ENCODE measurements around the gene SCFD2. TPM values are rescaled to one million over a fixed set of nuclear protein-coding genes. Genes with fewer than 3 reads are reported as not detected.
"Not testable (repeated sequence)": the region's sequence is repeated elsewhere in the genome, so short reads cannot be mapped to it uniquely, and the experiment has no call there.

Gene SCFD2
- total RNA-seq, 2 experiments from 2014 or later = 21.6 to 22.5 TPM

GRCh38 chr4:53060278-53060677 is 305.6 kb downstream of the SCFD2 start:
- ChIA-PET POLR2A (no interaction called here), CTCF (no interaction called here)
- H3K27me3 Mint-ChIP-seq = no peaks in the 10 kb centered on the region
- no peak overlapping the region for H3K27ac Mint-ChIP-seq
- H3K4me3 Mint-ChIP-seq = no peak overlapping the region
- DNase-seq (no peak), ATAC-seq (no peak)
- H3K9me3 Mint-ChIP-seq (ENCODE audit: low read depth) = peaks cover 6% of the 10 kb centered on the region
- H3K4me1 Mint-ChIP-seq = no peaks in the 10 kb centered on the region
- peaks cover 7% of the 10 kb centered on the region for H3K36me3 Mint-ChIP-seq (ENCODE audit: low read depth)
- intact Hi-C loops (cut with DNase I, micrococcal nuclease) = no loop called here

GRCh38 chr4:53059871-53060270 is 306.0 kb downstream of the SCFD2 start:
- POLR2A ChIA-PET = no interaction called here
- ATAC-seq (no peak), DNase-seq (no peak)
- peaks cover 7% of the 10 kb centered on the region for H3K36me3 Mint-ChIP-seq (ENCODE audit: low read depth)
- H3K4me1 Mint-ChIP-seq = no peaks in the 10 kb centered on the region
- no peak overlapping the region for H3K27ac Mint-ChIP-seq
- H3K4me3 Mint-ChIP-seq = no peak overlapping the region
- CTCF ChIA-PET = no interaction called here
- intact Hi-C loops (cut with DNase I, micrococcal nuclease) = no loop called here
- no peaks in the 10 kb centered on the region for H3K27me3 Mint-ChIP-seq
- H3K9me3 Mint-ChIP-seq (ENCODE audit: low read depth) = peaks cover 6% of the 10 kb centered on the region

- Mint-ChIP-seq H3K4me3 (no peak overlapping the region), H3K9me3 (ENCODE audit: low read depth) (peaks cover 6% of the 10 kb centered on the region)
These were observed 306.6 kb downstream of the SCFD2 start for GRCh38 chr4:53059256-53059655.

GRCh38 chr4:53057679-53058078 is 308.2 kb downstream of the SCFD2 start:
- Mint-ChIP-seq H3K36me3 (ENCODE audit: low read depth) (peaks cover 7% of the 10 kb centered on the region), H3K9me3 (ENCODE audit: low read depth) (peaks cover 6% of the 10 kb centered on the region), H3K4me1 (no peaks in the 10 kb centered on the region), H3K27me3 (no peaks in the 10 kb centered on the region), H3K27ac (no peak overlapping the region), H3K4me3 (no peak overlapping the region)
- ATAC-seq (no peak), DNase-seq (no peak)
- CTCF ChIA-PET = interaction anchor here (1.9 kb wide), 1 partner anchor 13 kb away, joined by 5 read pairs; no protein-coding TSS in a partner anchor
- POLR2A ChIA-PET = no interaction called here
- intact Hi-C loops (cut with DNase I, micrococcal nuclease) = no loop called here

More at GRCh38 chr4:53059256-53059655, 306.6 kb downstream of the SCFD2 start:
- no peak overlapping the region for H3K27ac Mint-ChIP-seq
- no peaks in the 10 kb centered on the region for H3K27me3 Mint-ChIP-seq
- ChIA-PET POLR2A (no interaction called here), CTCF (interaction anchor here (1.9 kb wide), 1 partner anchor 11 kb away, joined by 5 read pairs; no protein-coding TSS in a partner anchor)
- ATAC-seq = no peak
- H3K36me3 Mint-ChIP-seq (ENCODE audit: low read depth) = peaks cover 7% of the 10 kb centered on the region
- H3K4me1 Mint-ChIP-seq = no peaks in the 10 kb centered on the region
- DNase-seq = no peak
- intact Hi-C loops (cut with DNase I, micrococcal nuclease) = no loop called here

- H3K27ac Mint-ChIP-seq; POLR2A ChIA-PET; H3K4me1 Mint-ChIP-seq; DNase-seq; H3K27me3 Mint-ChIP-seq; H3K9me3 Mint-ChIP-seq (ENCODE audit: low read depth); CTCF ChIA-PET; intact Hi-C loops (cut with DNase I, micrococcal nuclease); H3K4me3 Mint-ChIP-seq; ATAC-seq; H3K36me3 Mint-ChIP-seq (ENCODE audit: low read depth): not testable (repeated sequence)
These were observed 308.8 kb downstream of the SCFD2 start for GRCh38 chr4:53057108-53057507.

- intact Hi-C loops (cut with DNase I, micrococcal nuclease) = no loop called here
- no peak overlapping the region for H3K4me3 Mint-ChIP-seq
- no peaks in the 10 kb centered on the region for H3K27me3 Mint-ChIP-seq
- H3K36me3 Mint-ChIP-seq (ENCODE audit: low read depth) = peaks cover 7% of the 10 kb centered on the region
- ATAC-seq = no peak
- H3K27ac Mint-ChIP-seq = no peak overlapping the region
- peaks cover 6% of the 10 kb centered on the region for H3K9me3 Mint-ChIP-seq (ENCODE audit: low read depth)
- no peaks in the 10 kb centered on the region for H3K4me1 Mint-ChIP-seq
- CTCF ChIA-PET = interaction anchor here (0.7 kb wide), 1 partner anchor 34 kb away, joined by 6 read pairs; no protein-coding TSS in a partner anchor
- no peak for DNase-seq
- POLR2A ChIA-PET = no interaction called here
These were observed 310.0 kb downstream of the SCFD2 start for GRCh38 chr4:53055716-53056403.

- ATAC-seq (no peak), DNase-seq (no peak)
- Mint-ChIP-seq H3K9me3 (ENCODE audit: low read depth) (peaks cover 6% of the 10 kb centered on the region), H3K4me1 (no peaks in the 10 kb centered on the region), H3K27me3 (no peaks in the 10 kb centered on the region), H3K36me3 (ENCODE audit: low read depth) (peaks cover 8% of the 10 kb centered on the region), H3K4me3 (no peak overlapping the region), H3K27ac (no peak overlapping the region)
- intact Hi-C loops (cut with DNase I, micrococcal nuclease) = no loop called here
- ChIA-PET POLR2A (no interaction called here), CTCF (interaction anchor here (0.7 kb wide), 1 partner anchor 34 kb away, joined by 6 read pairs; no protein-coding TSS in a partner anchor)
These were observed 310.6 kb downstream of the SCFD2 start for GRCh38 chr4:53055274-53055673.

GRCh38 chr4:53050361-53050774 is 315.5 kb downstream of the SCFD2 start:
- intact Hi-C loops (cut with DNase I, micrococcal nuclease) = no loop called here
- Mint-ChIP-seq H3K36me3 (ENCODE audit: low read depth) (peaks cover 2% of the 10 kb centered on the region), H3K27ac (no peak overlapping the region), H3K4me3 (no peak overlapping the region), H3K4me1 (no peaks in the 10 kb centered on the region), H3K27me3 (no peaks in the 10 kb centered on the region), H3K9me3 (ENCODE audit: low read depth) (no peaks in the 10 kb centered on the region)
- POLR2A ChIA-PET = no interaction called here
- CTCF ChIA-PET = no interaction called here
- ATAC-seq (no peak), DNase-seq (no peak)

- intact Hi-C loops (cut with DNase I, micrococcal nuclease) = no loop called here
- Mint-ChIP-seq H3K27me3 (no peaks in the 10 kb centered on the region), H3K36me3 (ENCODE audit: low read depth) (peaks cover 2% of the 10 kb centered on the region), H3K4me1 (no peaks in the 10 kb centered on the region), H3K4me3 (no peak overlapping the region), H3K27ac (no peak overlapping the region), H3K9me3 (ENCODE audit: low read depth) (no peaks in the 10 kb centered on the region)
- ATAC-seq (no peak), DNase-seq (no peak)
- ChIA-PET CTCF (no interaction called here), POLR2A (no interaction called here)
These were observed 316.3 kb downstream of the SCFD2 start for GRCh38 chr4:53049528-53049927.

GRCh38 chr4:53044651-53044960 is 321.3 kb downstream of the SCFD2 start:
- Mint-ChIP-seq H3K9me3 (ENCODE audit: low read depth) (no peaks in the 10 kb centered on the region), H3K36me3 (ENCODE audit: low read depth) (no peaks in the 10 kb centered on the region), H3K4me3 (no peak overlapping the region), H3K27me3 (no peaks in the 10 kb centered on the region), H3K4me1 (no peaks in the 10 kb centered on the region), H3K27ac (no peak overlapping the region)
- ChIA-PET POLR2A (no interaction called here), CTCF (interaction anchor here (1.8 kb wide), 1 partner anchor 25 kb away, joined by 3 read pairs; no protein-coding TSS in a partner anchor)
- ATAC-seq = no peak
- intact Hi-C loops (cut with DNase I, micrococcal nuclease) = no loop called here
- DNase-seq = no peak

- Mint-ChIP-seq H3K27ac (no peak overlapping the region), H3K4me3 (no peak overlapping the region)
- POLR2A ChIA-PET = no interaction called here
These were observed 321.8 kb downstream of the SCFD2 start for GRCh38 chr4:53043891-53044650.

GRCh38 chr4:53043055-53043454 is 322.8 kb downstream of the SCFD2 start:
- Mint-ChIP-seq H3K27ac (no peak overlapping the region), H3K9me3 (ENCODE audit: low read depth) (no peaks in the 10 kb centered on the region), H3K27me3 (no peaks in the 10 kb centered on the region), H3K36me3 (ENCODE audit: low read depth) (no peaks in the 10 kb centered on the region), H3K4me1 (no peaks in the 10 kb centered on the region), H3K4me3 (no peak overlapping the region)
- DNase-seq (no peak), ATAC-seq (no peak)
- intact Hi-C loops (cut with DNase I, micrococcal nuclease) = no loop called here
- POLR2A ChIA-PET = no interaction called here
- CTCF ChIA-PET = no interaction called here

More at GRCh38 chr4:53043891-53044650, 321.8 kb downstream of the SCFD2 start:
- CTCF ChIA-PET = interaction anchor here (1.8 kb wide), 1 partner anchor 25 kb away, joined by 3 read pairs; no protein-coding TSS in a partner anchor
- H3K9me3 Mint-ChIP-seq (ENCODE audit: low read depth) = no peaks in the 10 kb centered on the region
- ATAC-seq (no peak), DNase-seq (no peak)
- no peaks in the 10 kb centered on the region for H3K36me3 Mint-ChIP-seq (ENCODE audit: low read depth)
- H3K4me1 Mint-ChIP-seq = no peaks in the 10 kb centered on the region
- intact Hi-C loops (cut with DNase I, micrococcal nuclease) = no loop called here
- no peaks in the 10 kb centered on the region for H3K27me3 Mint-ChIP-seq
